Measurements from ENCODE around the gene TWIST2.

GRCh38 chr2:238859636-238860347 lies 11.9 kb downstream of the TWIST2 start:
- TF ChIP-seq ZNF274 (IDR thresholded peaks at IDR 0.05; ENCODE audit: low read depth, low read length) (no peak), YY1 (IDR thresholded peaks at IDR 0.05; ENCODE audit: insufficient read depth, insufficient read length) (no peak)

Measured in NT2/D1 (cell line).